Caco-2 (cell line): ENCODE measurements around the gene SMYD2. TPM values are rescaled to one million over a fixed set of nuclear protein-coding genes. Genes with fewer than 3 reads are reported as not detected.

ENCODE experiments used
- BruUV-seq: library from RNA; stranded (reverse); fragments of 400-500 nt; replicated peaks from 2 replicates; lab custom pipeline; 2021; lab: Mats Ljungman, UMichigan
- CTCF ChIA-PET: fragments of 300-600 bp; sonication (Branson Sonifier 250); formaldehyde crosslinking; loops from one replicate; lab custom pipeline; 2022; ENCODE audit warnings: antibody characterized with exemption; lab: Charles Lee
- POLR2A ChIA-PET: fragments of 300-600 bp; sonication (Branson Sonifier 250); formaldehyde crosslinking; loops from one replicate; lab custom pipeline; 2022; ENCODE audit warnings: antibody characterized with exemption; lab: Charles Lee
- DNase-seq, 2 experiments: peaks; one replicate each; pipeline versions ENCODE4 v3.0.0 to v3.0.0-alpha.2; 2020 to 2022
- H3K27me3 ChIP-seq: replicated peaks from 2 replicates; pipeline ENCODE4 v1.6.0; 2011; ENCODE audit warnings: low read length; ENCODE audit not compliant: control insufficient read depth, insufficient read depth
- H3K36me3 ChIP-seq: 2 replicates; pipeline ENCODE4 v1.5.1; 2011; ENCODE audit warnings: low read length; ENCODE audit not compliant: control insufficient read depth, insufficient read depth
- H3K4me1 ChIP-seq: fragments of 250-450 bp; sonication (Bioruptor Pico); 2 replicates; pipeline ENCODE4 v1.5.1; 2020; ENCODE audit warnings: mild to moderate bottlenecking
- H3K4me3 ChIP-seq: 2 replicates; pipeline ENCODE4 v1.5.1; 2011; ENCODE audit warnings: low read depth, mild to moderate bottlenecking, control low read depth, low read length
- H3K9me3 ChIP-seq: fragments of 250-450 bp; sonication (Bioruptor Pico); 2 replicates; pipeline ENCODE4 v1.5.1; 2020; ENCODE audit warnings: mild to moderate bottlenecking, moderate library complexity
- H3K27ac Mint-ChIP-seq: one replicate; pipeline ENCODE4 v1.8.0; 2022; ENCODE audit warnings: mixed read lengths; ENCODE audit not compliant: unreplicated experiment
- H3K27me3 Mint-ChIP-seq: one replicate; pipeline ENCODE4 v1.8.0; 2022; ENCODE audit warnings: mixed read lengths; ENCODE audit not compliant: insufficient read depth, unreplicated experiment
- H3K36me3 Mint-ChIP-seq: one replicate; pipeline ENCODE4 v1.8.0; 2022; ENCODE audit warnings: mild to moderate bottlenecking, mixed read lengths; ENCODE audit not compliant: insufficient read depth, unreplicated experiment
- H3K4me1 Mint-ChIP-seq: one replicate; pipeline ENCODE4 v1.8.0; 2022; ENCODE audit warnings: low read depth, mixed read lengths; ENCODE audit not compliant: unreplicated experiment
- H3K4me3 Mint-ChIP-seq: one replicate; pipeline ENCODE4 v1.8.0; 2022; ENCODE audit warnings: mild to moderate bottlenecking, moderate library complexity, mixed read lengths; ENCODE audit not compliant: unreplicated experiment
- H3K9me3 Mint-ChIP-seq: one replicate; pipeline ENCODE4 v1.8.0; 2022; ENCODE audit warnings: mixed read lengths; ENCODE audit not compliant: unreplicated experiment
- intact Hi-C: fragments of 100-400 bp; cut with micrococcal nuclease; formaldehyde crosslinking; loops from one replicate; pipeline ENCODE4 v1.10.0; 2022; ENCODE audit not compliant: unreplicated experiment
- total RNA-seq: library from RNA; stranded (reverse); gene quantifications from 2 replicates; pipeline ENCODE4 v1.2.3, GENCODE V29; 2022
- TF ChIP-seq, protein P1 (sequence below), 2 experiments: fragments of 200-600 bp in 1 of 2; IDR thresholded peaks; 1 replicate in 1 of 2; 2 replicates in 1 of 2; pipeline versions ENCODE4 v1.5.1 to v1.8.0; 2011 to 2022; ENCODE audit warnings: antibody characterized with exemption in 1 of 2, control low read depth in 1 of 2, inconsistent platforms in 1 of 2, low read depth in 1 of 2, low read length in 1 of 2, mild to moderate bottlenecking in 1 of 2, moderate library complexity in 1 of 2; ENCODE audit not compliant: insufficient read depth in 1 of 2, severe bottlenecking in 1 of 2, unreplicated experiment in 1 of 2

SMYD2 gene
- total RNA-seq, 1 experiment from 2014 or later, result 182 TPM

DNA sequence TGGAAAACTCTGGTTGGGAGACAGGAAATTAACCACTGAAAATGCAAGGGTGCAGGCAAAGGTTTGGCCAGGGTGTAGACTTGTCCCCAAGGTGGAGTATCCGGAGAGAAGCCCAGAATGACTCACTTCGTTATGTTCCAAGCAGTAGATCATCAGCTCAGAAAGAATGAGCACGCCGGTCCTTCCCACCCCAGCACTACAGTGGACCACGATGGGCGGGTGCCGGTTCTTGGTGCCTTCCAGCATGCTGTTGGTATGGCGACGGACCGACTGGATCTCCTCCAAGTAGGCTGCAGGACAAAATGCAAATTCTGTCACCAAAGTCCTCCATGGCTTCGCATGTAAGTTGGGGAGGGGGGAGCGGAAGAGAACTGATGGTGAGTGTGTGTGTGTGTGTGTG, 83.4 kb downstream of the SMYD2 start:
- TF ChIP-seq, protein P1, sequence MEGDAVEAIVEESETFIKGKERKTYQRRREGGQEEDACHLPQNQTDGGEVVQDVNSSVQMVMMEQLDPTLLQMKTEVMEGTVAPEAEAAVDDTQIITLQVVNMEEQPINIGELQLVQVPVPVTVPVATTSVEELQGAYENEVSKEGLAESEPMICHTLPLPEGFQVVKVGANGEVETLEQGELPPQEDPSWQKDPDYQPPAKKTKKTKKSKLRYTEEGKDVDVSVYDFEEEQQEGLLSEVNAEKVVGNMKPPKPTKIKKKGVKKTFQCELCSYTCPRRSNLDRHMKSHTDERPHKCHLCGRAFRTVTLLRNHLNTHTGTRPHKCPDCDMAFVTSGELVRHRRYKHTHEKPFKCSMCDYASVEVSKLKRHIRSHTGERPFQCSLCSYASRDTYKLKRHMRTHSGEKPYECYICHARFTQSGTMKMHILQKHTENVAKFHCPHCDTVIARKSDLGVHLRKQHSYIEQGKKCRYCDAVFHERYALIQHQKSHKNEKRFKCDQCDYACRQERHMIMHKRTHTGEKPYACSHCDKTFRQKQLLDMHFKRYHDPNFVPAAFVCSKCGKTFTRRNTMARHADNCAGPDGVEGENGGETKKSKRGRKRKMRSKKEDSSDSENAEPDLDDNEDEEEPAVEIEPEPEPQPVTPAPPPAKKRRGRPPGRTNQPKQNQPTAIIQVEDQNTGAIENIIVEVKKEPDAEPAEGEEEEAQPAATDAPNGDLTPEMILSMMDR (IDR thresholded peaks at IDR 0.05; ENCODE audit: insufficient read depth in 1 of 2, low read depth in 1 of 2, low read length in 1 of 2, severe bottlenecking in 1 of 2, unreplicated experiment in 1 of 2), result no peak
- intact Hi-C loops, result loop anchor here (1.0 kb wide), 2 partner anchors 14 to 143 kb away; no protein-coding TSS in a partner anchor
- CTCF ChIA-PET, result no interaction called here

DNA sequence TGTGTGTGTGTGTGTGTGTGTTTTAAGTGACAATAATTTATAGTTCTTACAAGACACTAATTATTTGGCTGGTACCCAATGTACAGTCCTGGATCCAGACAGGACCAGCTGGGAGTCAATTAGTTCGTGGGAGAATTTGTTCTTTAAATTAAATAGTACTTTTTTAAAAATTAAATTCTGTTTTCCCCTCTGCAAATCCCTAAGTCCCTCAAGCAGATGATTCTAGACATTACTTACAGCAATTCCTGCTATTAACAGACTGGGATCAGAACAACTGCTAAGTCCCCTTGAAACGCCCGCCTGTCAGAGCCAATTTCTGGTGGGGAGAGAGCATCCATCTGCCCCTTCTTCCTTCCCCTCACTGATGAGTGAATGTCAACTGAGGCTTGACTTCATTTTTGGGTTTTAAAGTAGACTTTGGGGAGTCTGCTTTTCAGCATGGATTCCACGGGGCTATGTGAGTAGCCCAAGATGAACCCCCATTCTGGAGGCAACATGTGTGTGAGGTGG, 83.9 kb downstream of the SMYD2 start:
- Histone ChIP-seq H3K9me3 (no peaks in the 10 kb centered on the region), H3K36me3 (peaks cover 3% of the 10 kb centered on the region), H3K4me3 (no peak overlapping the region), H3K4me1 (peaks cover 53% of the 10 kb centered on the region), H3K27me3 (no peaks in the 10 kb centered on the region)
- ChIA-PET POLR2A (no interaction called here), CTCF (no interaction called here)
- Mint-ChIP-seq H3K4me3 (peak overlapping the region; percentile 60), H3K9me3 (no peaks in the 10 kb centered on the region), H3K27ac (no peak overlapping the region), H3K4me1 (peaks cover 67% of the 10 kb centered on the region), H3K27me3 (no peaks in the 10 kb centered on the region), H3K36me3 (peaks cover 100% of the 10 kb centered on the region)
- DNase-seq, result no peak
- intact Hi-C loops, result loop anchor here (1.0 kb wide), 2 partner anchors 15 to 142 kb away; no protein-coding TSS in a partner anchor
- no TSS peak for BruUV-seq
- TF ChIP-seq, protein P1 (IDR thresholded peaks at IDR 0.05; ENCODE audit: insufficient read depth in 1 of 2, low read depth in 1 of 2, low read length in 1 of 2, severe bottlenecking in 1 of 2, unreplicated experiment in 1 of 2), result no peak

More for the DNA sequence above, 83.4 kb downstream of the SMYD2 start:
- DNase-seq, result peak in 1 of 2 experiments; percentile 56
- no peaks in the 10 kb centered on the region for H3K27me3 Mint-ChIP-seq
- peaks cover 3% of the 10 kb centered on the region for H3K36me3 ChIP-seq
- H3K36me3 Mint-ChIP-seq, result peaks cover 100% of the 10 kb centered on the region
- no peaks in the 10 kb centered on the region for H3K9me3 Mint-ChIP-seq
- H3K27me3 ChIP-seq, result no peaks in the 10 kb centered on the region
- H3K27ac Mint-ChIP-seq, result peak overlapping the region; percentile 90
- POLR2A ChIA-PET, result no interaction called here
- no peaks in the 10 kb centered on the region for H3K9me3 ChIP-seq
- H3K4me1 ChIP-seq, result peaks cover 53% of the 10 kb centered on the region
- H3K4me1 Mint-ChIP-seq, result peaks cover 64% of the 10 kb centered on the region
- H3K4me3 Mint-ChIP-seq, result peak overlapping the region; percentile 60
- no peak overlapping the region for H3K4me3 ChIP-seq
- BruUV-seq, result TSS peak; percentile 83

DNA sequence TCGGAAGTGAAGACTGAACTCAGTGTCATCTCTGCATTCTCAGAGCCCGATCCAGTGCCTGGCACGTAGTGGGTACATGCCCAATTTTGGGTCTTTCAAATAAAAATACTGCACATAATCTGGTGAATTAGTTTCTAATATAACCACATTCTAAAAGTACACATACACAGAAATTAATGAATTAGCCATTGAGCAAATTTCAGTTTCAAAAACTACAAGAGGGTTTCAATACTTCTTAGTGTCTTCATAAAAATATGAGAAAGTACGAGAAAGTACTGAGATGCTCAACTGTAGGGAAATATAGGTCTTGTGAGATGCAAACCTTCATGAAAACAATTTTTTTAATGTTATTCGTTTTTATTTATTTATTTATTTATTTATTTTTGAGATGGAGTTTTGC, 86.9 kb downstream of the SMYD2 start:
- Mint-ChIP-seq H3K4me3 (no peak overlapping the region), H3K27me3 (no peaks in the 10 kb centered on the region), H3K36me3 (peaks cover 100% of the 10 kb centered on the region), H3K4me1 (peaks cover 59% of the 10 kb centered on the region), H3K9me3 (no peaks in the 10 kb centered on the region), H3K27ac (no peak overlapping the region)
- BruUV-seq, result no TSS peak
- DNase-seq, result no peak
- H3K36me3 ChIP-seq, result peaks cover 2% of the 10 kb centered on the region
- POLR2A ChIA-PET, result no interaction called here
- H3K4me1 ChIP-seq, result peaks cover 38% of the 10 kb centered on the region
- H3K9me3 ChIP-seq, result no peaks in the 10 kb centered on the region
- no peak overlapping the region for H3K4me3 ChIP-seq
- CTCF ChIA-PET, result no interaction called here
- intact Hi-C loops, result no loop called here
- no peaks in the 10 kb centered on the region for H3K27me3 ChIP-seq
- TF ChIP-seq, protein P1 (IDR thresholded peaks at IDR 0.05; ENCODE audit: insufficient read depth in 1 of 2, low read depth in 1 of 2, low read length in 1 of 2, severe bottlenecking in 1 of 2, unreplicated experiment in 1 of 2), result no peak
